NOMO-1 treated with DMSO at 0.1 percent for 48 hours (cell line): ENCODE data around the gene LGMN.
"Not testable (repeated sequence)": the region's sequence is repeated elsewhere in the genome, so short reads cannot be mapped to it uniquely, and the experiment has no call there.

Experiments used
- DNase-seq: peaks from one replicate; lab custom pipeline; 2025; ENCODE audit not compliant: unreplicated experiment; lab: John Stamatoyannopoulos, UW

LGMN gene

DNA sequence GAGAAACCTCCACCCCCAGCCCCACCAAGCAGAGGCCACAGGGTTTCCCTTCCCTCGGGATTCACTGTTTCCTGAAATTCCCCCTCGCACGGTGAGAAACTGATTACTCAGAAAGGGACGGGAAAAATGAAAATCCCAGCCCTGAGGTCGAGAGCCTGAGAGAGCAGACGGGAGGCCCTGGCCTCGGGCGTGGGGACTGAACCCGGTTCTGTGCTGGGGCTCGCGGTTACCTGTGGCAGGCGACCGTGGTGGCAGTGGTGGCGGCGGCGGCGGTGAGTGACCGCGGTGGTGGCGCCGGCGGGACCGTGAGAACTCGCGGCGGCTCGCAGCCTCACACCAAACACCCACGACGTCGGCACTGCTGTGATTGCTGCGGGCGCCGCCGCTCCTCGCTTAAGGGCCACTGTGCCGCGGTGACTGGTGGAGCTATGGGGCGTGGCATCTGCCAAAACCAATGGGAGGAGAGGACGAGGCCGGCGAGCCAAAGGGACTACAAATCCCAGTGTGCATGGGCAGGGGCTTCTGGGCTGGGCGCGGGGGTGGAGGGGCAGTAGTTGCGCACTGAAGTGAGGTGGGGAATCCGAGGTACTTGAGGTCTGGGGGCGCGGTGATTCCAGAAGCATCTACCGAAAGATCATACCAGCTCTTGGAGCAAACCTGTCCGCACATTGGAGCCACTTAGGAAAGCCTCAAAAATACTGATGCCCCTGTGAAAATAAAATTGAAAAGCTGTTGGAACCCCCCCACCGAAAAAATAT is at the start of gene LGMN:
TSS of gene LGMN (minus strand) at position 369 of the 758 bp plus-strand sequence. CDS start 15,841 bp downstream, outside the sequence.
- DNase-seq, result peak; percentile 57

DNA sequence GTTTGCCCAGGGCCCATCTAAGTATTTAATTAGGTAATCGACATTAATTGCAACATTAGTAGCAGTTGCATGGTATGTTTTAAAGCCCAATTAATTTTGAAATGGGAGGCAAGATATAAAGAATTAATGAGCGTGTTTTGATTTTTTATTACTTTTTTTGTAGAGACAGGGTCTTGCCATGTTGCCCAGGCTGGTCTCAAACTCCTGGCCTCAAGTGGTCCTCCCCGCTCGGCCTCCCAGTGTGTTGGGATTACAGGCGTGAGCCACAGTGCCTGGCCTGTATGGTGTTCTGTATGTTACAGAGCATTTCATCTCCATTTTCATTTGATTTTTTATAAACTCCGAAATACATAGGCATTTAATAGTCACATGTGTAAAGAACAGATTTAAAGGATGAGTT is 46.5 kb upstream of the LGMN start:
- no peak for DNase-seq

DNA sequence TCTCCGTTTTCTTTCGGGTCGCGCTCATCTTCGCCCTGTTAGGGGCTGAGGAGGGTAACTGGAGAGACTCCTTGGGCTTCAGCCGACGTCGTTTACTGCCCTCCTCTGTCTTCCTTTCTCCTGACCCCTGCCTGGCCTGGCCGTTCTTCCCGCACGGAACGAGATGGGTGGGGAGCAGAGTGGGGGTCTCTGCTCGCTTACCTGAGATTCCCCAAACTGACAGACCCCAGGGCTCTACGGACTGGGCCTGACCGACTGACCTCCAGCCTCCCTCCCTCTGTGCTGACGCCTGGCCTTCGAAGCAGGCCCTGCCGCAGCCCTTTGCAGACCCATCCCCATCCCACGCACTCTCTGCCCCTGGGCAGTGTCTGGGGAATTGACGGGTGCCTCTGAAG is 46.1 kb upstream of the LGMN start:
- no peak for DNase-seq

DNA sequence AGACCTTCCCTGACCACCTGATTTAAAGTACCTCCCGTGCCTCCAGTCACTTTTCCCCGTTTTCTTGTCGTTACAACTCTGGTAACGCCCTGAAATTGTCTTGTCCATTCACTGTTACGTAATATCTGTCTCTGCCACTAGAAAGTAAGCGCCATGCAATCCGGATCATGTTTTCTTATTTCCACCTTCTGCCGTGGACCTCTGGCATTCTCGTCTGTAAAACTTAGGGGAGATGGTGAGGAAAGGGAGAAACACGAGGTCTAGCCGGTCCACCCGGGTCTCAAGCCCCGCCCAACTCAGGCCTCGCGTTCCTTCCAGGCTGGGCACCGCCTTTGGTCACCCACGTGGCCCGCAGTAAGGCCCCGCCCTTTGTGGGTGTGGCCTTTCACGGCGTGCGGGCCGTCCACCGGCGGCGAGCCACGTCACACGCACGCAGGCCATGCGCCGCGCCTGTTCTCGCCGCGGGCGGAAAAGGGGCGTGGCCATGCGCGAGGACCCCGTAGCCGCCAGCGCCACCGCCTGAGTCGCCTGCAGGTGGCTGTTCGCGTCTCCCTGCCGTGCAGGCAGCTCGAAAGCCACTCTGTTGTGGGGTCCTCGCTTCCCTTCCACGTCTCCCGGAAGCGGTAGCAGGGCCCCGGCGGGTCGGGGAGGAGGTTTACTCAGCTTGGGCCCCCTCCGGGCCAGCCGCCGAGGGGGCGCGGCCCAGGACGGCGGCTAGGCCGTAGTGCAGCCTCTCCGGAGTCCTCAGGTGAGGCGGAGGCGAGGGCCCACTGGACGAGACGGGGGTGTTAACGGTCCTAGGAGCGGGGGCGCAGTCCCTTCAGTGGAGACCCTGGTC is 45.5 kb upstream of the LGMN start, which contains the start of gene GOLGA5:
TSS of gene GOLGA5 (plus strand) at position 597 of the 838 bp plus-strand sequence. CDS start 3,133 bp downstream, outside the sequence.
- peak; percentile 95 for DNase-seq

- no peak for DNase-seq
Observed at GRCh38 chr14:92792885-92793284, 44.5 kb upstream of the LGMN start.

DNA sequence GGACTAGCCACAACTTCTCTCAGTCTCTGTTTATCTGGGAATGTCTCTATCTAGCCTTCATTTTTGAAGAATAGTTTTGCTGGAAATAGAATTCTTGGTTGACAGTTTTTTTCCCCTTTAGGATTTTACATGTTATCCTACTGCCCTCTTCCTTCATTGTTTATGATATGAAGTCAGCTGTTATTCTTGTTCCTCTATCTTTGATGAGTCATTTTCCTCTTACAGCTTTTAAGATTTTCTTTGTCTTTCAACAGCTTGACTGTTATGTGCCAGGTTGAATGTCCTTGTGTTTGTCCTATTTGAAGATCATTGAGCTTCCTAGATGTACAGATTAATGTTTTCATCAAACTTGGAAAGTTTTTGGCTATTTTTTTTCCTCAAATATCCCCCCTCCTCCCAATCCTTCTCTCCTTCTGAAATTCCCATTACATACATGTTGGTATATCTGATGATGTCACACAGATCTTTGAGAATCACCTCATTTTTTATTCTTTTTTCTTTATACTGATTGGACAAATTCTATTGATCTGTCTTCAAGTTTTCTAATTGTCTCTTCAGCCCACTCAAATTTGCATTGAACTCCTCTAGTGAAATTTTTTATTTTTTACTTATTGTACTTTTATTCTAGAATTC is 41.1 kb upstream of the LGMN start:
- no peak for DNase-seq

DNA sequence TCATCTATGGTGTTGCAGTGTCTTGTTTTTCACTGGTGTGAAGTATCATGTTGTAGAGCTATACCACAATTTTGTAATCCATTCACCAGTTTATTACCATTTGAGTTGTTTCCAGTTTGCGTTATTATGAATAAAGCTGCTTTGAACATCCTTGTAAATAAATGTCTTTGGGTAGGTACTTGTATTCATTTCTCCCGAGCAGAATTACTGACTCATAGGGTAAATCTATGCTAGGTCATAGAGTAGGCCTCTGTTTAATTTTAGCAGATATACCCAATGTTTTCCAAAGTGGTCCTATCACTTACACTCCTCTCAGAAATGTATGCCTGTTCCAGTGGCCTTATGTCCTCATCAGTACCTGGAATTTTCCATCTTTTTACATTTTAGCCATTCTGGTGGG is 39.1 kb upstream of the LGMN start:
- DNase-seq, result no peak

DNA sequence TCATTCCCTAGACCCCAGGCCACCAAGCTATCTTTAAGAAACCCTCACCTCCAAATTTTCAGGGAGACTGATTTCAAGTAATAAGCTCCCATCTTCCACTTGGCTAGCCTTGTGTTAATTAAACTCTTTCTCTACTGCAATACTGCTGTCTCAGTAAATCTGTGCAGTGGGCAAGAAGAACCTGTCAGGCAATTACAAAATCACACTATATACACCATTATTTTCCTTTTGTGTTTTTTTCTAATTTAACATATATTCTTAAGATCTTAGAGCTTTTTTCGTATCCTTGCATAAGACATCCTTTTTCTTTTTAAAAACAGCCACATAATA is 38.0 kb upstream of the LGMN start:
- DNase-seq, result no peak

DNA sequence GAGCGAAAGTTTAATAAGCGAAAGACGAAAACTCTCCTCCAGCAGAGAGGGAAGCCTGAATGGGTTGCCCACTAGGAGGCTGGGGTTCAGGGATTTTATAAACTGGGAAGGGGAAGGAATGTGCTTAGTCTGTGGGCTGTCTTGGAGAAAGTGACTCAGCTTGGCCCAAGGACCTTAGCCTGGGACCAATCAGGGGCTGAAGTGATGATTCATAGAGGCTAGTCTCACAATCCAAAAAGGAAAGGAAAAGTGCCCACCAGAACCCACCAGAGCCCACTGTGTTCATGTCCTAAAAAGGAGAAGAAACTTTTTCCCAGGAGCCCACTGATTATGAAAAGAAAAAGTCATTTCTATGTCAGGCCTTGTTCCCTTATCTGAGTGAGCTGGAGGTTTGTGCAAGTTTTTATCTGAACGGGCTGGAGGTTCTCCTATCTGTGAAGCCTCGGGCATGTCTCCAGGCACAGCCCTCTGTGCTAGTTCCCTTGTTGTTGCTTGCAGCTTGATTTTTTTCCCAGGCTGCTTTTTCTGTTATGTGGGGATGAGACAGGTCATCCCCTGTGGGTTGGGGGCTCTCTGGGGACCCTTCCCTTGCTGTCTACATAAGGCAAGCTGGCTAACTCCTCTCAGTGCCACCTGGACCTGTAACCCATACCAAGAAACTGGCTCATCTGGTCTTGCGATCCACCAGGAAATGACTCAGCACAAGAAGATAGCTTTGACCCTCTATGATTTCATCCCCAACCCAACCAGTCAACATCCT is 37.4 kb upstream of the LGMN start:
- peak; percentile 9 for DNase-seq

DNA sequence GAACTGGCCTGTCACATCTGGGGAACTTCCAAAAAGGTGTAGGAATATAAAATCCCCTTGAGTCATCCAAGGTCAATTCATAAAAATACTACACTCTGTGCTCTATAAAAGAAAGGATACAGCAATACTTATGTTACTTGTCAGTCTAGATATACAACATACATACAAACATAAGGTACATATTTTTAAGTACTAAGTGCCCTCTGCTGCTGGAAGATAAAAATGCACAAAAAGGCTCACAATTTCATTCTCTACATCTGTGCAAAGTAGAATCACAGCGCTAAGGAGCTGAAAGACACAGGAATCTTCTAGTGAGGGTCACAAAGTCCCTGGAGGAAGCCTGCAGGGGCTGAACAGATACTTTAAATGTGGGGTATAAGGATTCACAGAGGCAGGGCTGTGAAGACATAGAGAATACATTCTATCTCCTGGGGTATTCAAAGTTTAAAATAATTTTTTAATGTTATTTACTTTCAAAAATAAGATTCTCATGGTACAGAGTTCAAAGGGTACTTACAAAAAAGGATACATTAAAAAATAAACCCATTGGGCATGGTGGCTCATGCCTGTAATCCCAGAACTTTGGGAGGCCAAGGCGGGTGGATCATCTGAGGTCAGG is 35.5 kb upstream of the LGMN start:
- DNase-seq, result peak; percentile 60

DNA sequence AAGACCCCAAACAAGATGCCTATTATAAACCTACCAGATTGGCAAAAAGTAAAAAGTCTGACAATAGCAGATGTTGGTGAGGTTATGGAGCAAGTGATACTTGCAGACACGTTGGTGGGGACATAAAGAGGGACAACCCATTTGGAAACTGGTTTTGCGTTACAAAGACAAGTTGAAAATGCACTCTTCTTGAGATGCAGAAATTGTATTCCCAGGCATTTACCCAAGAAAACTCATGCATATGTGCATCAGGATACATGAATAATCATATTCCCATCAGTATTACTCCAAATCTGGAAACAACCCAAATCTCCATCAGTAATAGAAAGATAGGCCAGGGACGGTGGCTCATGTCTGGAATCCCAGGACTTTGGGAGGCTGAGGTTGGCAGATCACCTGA is 32.9 kb upstream of the LGMN start:
- no peak for DNase-seq

DNA sequence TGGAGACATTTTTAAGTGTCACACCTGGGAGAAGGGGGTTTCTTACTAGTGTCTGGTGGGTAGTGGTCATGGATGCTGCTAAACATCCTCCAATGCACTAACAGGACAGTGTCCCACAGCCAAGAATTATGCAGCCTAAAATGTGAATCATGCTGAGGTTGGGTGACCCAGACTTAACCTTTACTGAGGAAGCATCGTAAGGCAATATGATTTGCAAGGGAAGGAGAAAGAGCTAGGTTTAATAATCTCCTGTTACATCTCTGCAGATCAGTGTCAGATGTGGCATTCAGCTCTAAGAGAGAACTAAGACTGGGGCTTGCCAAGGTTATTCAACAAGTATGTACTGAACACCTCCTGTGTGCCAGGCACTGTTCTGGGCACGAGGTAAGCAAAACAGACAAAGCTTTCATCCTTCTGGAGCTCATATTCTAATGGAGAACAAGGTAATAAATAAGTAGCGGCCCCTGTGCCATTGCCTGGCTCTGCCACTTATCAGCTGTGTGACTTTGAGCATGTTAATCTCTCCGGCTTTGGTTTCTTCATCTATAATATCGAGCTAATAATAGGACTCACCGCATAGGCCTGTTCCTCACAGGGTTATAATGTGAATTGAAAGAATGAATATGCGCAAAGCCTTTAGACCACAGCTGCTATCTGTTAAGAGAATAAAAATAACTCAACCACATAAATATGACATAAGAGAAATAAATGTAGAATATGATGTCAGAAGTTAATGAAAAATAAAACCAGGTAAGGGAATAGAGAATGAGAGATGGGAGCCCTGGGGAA is 32.2 kb upstream of the LGMN start:
- DNase-seq, result peak; percentile 27

DNA sequence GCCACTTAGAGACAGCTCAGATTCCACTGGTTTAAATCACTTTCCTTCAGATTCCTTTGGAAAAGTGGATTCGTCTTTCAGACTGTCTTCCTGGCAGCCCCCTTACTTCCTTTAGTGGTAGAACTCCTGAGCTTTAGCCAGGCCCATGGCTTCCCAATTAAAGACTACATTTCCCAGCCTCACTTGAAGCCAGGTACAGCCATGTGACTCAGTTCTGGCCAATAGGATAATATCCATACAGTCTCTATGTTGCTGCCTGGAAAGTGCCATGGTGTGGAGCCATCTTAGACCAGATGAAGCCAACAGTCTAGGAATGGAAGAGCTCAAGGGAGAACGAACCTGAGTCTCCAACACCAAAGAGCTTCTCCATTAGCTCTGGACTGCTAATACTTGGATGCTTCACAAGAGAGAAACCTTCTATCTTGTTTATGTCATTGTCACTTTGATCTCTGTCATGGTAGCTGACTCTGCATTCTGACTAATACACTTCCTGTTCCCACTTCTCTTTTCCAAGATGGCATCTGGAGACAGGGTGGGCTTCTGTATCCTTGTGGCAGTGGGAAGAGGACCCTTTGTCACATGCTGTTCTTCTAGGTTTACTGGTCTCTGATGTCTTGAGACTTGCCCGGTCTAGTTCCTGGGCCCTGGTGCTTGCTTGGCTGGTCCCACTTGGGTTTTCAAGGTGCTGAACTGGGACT is 30.6 kb upstream of the LGMN start:
- not testable (repeated sequence) for DNase-seq

DNA sequence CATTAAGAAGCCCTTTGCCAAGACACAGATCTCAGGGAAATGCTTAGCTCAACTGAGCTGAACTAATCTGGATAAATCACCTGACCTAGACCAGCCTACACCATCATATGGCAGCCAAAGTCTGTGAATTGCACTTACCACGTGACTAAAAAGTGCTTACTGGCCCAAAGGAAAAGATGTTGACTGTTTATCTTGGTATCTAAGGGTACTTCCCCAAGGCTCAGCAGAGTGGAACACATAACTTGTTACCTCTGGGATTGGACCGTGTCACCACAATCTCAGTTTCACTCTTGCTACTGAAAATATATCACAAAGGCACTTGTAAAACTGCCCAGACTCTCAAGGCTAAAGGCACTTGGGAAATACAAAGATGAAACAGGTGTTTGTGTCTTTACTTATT is 26.9 kb upstream of the LGMN start:
- not testable (repeated sequence) for DNase-seq

GRCh38 chr14:92774572-92774971 is 26.1 kb upstream of the LGMN start:
- no peak for DNase-seq

- no peak for DNase-seq
Observed at GRCh38 chr14:92770484-92770883, 22.1 kb upstream of the LGMN start.

GRCh38 chr14:92768795-92769194 is 20.4 kb upstream of the LGMN start:
- no peak for DNase-seq

GRCh38 chr14:92768236-92768635 is 19.8 kb upstream of the LGMN start:
- not testable (repeated sequence) for DNase-seq
